CD4-positive, alpha-beta T cell treated with Interleukin-15 for 4 hours (primary cell): Measurements from ENCODE around the gene H6PD.

Experiments used
- DNase-seq: peaks from one replicate; pipeline ENCODE4 v3.0.0-alpha.2; 2020; ENCODE audit warnings: low spot score

H6PD gene

DNA sequence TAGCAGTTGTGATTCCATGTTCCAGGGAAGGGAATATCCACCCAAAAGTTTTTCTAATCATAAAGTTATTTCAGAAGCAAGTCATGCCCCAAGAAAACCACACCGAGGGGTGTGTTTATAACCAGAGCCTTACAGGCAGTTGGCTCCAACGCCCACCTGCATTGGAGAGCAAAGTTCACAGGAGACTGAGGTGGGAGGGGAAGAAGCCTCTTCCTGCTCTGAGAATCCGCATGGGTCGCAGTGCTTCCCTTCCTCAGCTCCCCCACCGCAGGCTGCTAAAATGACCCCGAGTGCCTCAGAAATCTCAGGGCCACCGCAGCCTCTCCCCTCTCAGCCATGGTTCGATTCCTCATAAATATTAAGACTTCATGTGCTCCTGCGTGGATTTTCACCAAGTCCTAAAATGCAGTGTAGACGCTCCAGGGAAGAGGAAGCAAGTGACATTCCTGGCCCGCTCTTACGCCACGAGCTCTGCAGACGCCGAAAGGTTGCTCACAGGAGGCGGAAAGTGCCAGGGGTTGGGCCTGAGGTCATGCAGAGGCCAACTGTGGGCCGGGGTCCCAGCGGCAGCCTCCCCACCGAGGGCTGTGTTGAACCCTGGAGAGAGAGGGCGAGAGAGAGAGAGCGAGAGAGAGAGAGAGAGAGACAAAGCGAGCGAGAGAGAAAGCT, 44.7 kb downstream of the H6PD start:
- DNase-seq: no peak

- peak; percentile 42 for DNase-seq
These were observed 45.7 kb downstream of the H6PD start for GRCh38 chr1:9280015-9280860.

DNA sequence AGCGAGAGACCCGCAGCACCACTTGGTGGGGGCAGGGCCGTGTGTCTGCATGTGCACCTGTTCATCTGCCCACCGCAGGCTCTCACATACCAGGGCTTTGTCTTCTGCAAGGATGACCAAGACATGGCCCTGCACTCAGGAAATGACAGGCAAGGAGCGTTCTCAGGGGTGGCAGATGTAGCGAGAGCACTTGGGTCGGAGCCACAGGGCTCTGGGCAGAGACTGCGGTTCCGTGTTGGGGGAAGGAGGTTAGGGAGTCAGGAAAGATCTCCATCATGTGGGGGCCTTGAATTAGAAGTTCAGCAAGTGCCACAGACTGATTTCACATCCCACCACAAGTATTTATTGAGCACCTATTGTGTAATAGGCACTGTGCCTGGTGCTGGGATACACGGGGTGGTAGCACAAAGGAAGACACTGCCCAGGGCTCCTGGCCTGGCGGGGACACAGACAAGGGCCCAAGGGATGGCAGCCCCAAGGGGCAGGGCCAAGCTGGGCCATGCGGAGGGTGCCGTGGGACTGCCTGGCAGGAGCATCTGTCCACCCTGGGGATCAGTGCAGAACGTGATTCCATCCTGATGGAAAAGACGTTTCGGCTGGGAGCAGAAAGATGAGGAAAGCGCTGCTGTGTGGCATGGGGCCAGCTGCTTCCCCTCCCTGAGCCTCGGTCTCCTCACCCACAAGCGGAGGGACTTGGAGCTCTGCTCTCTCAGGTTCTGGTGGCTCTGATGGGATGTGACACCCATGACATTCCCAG, 46.7 kb downstream of the H6PD start:
- no peak for DNase-seq

DNA sequence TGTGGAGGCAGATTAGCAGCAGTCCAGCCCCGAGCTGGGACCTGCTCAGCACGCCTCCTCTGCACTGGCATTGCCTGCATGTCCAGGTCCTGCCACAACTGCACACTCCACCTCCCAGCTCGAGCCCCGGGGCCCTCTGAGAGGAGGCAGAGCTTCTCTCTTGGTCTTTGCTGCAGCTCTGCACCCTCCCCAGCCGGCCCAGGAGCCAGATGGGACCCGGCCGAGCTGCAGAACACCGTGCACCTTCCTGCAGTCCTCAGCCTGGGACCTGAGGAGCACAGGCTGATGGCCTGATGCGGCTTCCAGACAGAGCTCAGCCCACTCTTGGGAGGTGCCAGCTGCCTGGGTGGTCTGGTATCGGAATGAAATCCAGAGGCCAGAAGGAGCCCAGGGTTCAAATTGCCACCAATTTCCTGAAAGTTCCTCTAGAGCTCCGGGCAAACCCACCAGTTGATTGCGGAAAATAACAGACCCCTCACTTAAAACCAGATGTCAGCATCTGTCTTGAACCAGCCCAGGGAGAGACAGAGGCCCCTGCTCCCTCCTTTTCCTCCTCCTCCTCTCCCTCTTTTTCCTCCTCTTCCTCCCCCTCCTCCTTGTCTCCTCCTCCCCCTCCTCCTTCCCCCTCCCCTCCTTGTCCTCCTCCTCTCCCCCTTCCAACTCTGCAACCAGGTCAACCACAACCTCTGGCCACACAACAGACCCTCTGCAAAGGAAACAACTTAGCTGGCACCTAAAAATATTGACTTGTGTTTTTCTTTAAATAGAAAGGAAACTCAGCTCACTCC, 47.5 kb downstream of the H6PD start:
- DNase-seq: no peak

- DNase-seq: no peak
These were observed 48.1 kb downstream of the H6PD start for GRCh38 chr1:9282696-9282955.

DNA sequence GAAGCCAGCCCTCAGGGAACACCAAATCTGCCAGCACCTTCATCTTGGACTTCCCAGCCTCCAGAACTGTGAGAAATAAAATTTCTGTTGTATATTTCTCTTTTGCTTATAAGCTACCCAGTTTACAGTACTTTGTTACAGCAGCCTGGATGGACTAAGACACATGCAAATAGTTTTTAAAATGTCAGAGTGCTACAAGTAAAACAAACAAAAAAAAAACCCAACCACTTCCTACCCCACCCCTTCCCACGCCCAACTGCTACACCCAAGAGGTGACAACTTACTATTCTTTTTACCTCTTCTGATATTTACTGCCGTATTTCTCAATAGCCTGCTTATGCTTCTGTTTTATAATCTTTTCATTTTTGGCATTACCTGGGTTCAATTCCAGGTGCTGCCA, 49.5 kb downstream of the H6PD start:
- no peak for DNase-seq

DNA sequence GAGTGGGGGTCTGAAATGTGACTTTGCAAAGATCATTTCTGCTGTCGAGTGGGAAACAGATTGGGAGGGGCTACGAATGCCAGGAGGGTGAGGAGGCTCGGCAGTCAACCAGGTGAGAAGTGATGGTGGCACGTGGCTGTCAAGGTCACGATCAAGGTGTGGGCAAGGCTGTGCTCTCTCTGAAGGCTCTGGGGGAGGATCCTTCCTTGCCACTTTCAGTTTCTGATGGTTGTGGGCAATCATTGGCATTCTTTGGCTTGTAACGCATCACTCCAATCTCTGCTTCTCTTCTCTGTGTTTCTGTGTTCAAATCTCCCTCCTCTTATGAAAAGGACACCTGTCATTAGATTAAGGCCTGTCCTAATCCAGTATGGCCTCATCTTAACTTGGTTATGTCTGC, 52.0 kb downstream of the H6PD start:
- DNase-seq: no peak

GRCh38 chr1:9289090-9289534, 54.5 kb downstream of the H6PD start:
- peak; percentile 86 for DNase-seq

DNA sequence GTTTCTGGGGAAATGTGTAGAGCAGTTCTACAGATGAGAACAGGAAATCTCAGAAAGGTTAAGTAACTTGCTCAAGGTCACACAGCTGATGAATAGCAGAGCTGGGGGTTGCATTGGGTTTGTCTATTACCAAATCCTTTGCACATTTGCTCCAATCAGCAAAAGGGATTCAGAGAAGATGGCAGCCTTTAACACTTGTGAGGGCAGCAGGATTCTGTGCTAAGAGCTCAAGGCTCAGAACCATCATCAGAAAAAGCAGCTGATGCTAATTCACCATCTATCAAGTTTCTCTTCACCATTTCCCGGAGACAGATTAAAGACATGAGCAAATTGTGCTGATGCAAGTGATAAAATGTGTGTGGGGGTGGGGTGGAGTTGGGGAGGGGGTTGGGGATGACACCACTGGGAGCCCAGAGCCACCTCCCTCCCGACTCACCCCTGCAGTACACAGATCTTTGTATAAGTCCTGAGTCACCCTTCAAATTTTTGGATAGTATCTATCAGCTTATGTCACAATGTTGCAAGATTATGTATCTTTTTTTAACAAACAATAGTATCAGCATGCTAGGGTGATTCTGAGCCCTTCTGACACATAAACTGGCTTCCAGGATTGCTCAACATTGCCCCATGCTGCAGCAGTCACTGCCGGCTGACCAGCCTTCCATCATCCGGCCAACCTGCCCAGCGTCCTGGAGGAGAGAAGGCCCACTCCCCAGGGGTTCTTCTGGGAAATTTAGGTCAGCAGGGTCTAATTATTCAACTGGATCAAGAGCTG, 55.3 kb downstream of the H6PD start:
- DNase-seq: peak; percentile 23

- DNase-seq: no peak
These were observed 57.4 kb downstream of the H6PD start for GRCh38 chr1:9291914-9292360.

- DNase-seq: peak; percentile 65
These were observed 58.0 kb downstream of the H6PD start, which contains the start of gene SPSB1 for GRCh38 chr1:9292361-9293240. TSS of gene SPSB1 (plus strand) at chr1:9292894. CDS start at chr1:9355892, 62,998 bp downstream.

DNA sequence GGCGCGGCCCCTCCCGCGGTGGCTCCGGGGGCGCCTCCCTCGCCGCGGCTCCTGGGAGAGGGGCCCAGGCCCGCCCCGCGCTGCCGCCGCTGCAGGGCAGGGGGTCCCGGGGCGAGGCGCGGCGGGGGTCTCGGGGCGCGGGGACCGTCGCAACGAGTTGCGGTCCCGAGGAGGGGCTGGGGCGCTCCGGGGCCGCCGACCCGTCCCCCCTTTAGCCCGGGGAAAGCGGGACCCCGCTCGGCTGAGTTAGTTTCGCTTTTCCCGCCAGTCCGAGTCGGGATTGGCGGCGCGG, 58.6 kb downstream of the H6PD start:
- no peak for DNase-seq

DNA sequence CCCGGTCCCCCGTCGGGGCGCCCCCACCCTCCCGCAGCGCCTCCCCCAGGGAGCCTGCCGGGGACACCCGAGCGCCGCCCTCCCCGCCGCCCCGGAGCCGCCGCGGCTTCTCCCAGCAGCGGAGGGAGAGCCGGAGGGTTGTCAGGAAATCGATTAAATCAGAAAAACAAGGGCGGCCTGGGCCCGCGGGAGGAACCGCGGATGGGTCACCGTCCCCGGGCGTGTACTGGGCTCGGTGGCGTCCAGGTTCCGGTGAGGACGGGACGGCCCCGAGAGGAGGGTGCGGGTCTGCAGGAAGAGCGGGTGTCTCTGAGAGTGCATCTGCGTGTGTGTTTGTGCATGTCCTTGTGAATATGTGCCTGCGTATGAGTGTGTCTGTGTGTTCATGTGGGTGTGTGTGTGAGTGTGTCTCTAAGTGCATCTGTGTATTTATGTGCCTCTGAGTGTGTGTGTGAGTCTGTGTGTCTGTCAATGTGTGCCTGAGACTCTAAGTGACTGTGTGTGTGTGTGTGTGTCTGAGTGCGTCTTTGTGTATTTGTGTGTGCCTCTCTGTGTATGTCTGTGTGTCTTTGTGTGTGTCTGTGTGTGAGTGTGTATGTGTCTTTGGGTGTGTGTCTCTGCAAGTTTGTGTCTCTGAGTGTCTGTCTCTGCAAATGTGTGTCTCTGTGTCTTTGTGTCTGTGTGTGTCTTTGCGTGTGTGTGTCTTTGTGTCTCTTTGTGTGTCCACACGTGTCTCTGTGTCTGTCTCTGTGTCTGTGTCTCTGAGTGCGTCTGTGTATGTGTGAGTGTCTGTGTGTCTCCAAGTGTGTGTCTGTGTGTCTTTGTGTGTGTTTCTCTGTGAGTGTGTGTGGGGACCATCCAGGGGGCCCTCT, 59.2 kb downstream of the H6PD start:
- DNase-seq: peak; percentile 21

DNA sequence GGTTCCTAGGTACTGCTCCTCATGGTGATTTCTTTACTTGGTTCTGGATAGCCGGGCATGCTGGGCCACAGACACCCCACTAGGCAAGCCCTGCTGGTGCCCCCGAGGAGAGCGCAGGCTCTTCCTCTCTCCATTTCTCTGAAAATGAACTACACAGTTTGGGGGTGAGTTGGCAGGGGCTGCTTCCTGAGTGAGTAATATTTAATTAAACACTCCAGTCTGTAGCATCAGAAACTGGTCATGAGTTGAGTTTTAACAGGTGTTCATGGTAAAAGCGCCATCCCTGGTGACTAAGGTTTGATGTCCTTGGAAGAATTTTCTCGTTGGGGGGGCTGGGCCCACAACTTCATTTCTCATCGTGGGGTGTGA, 59.8 kb downstream of the H6PD start:
- DNase-seq: peak; percentile 37

GRCh38 chr1:9294910-9295636, 60.5 kb downstream of the H6PD start:
- peak; percentile 12 for DNase-seq

DNA sequence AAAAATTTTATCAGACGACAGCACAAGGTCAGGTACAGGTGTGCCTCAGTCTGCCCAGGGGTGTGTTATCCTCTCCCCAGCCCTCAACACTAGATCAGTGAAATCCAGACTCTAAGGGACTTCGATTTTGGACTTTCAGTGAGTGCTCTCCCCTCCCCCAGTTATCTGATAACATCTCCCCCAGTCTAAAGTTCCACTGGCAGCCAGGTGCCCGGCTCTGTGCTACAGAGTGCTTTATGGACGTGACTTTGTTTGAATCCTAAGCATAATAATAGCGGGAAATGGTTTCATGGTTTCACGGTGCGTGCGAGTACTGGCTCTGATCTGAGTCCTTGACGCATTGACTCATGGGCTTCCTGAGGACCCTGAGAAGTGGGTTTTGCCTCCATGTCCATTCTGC, 61.3 kb downstream of the H6PD start:
- no peak for DNase-seq

- no peak for DNase-seq
These were observed 62.3 kb downstream of the H6PD start for GRCh38 chr1:9296850-9297249.

- DNase-seq: no peak
These were observed 63.3 kb downstream of the H6PD start for GRCh38 chr1:9297831-9298230.

GRCh38 chr1:9298282-9298681, 63.7 kb downstream of the H6PD start:
- DNase-seq: no peak
